ENCODE results near the gene RNASE1.

DNA sequence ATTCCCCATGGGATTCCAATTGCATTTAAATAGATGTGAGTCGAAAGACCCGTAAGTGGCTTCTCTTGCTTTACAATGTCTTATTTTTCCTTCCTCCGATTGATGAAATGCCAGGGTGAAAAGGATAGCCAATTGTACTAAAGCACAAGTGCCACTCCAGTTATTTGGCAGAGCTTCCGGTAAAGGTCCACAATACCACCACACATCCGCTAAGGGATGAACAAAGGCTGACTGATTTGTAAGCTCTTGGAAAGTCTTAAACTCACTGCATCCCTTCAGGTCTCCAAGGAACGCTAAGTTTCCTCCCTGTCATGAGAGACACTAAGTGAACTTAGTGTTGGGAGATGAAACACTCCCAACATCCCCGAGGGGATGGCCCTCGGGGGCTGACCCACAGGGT is 21.2 kb upstream of the RNASE1 start:
- TF ChIP-seq, protein P1, sequence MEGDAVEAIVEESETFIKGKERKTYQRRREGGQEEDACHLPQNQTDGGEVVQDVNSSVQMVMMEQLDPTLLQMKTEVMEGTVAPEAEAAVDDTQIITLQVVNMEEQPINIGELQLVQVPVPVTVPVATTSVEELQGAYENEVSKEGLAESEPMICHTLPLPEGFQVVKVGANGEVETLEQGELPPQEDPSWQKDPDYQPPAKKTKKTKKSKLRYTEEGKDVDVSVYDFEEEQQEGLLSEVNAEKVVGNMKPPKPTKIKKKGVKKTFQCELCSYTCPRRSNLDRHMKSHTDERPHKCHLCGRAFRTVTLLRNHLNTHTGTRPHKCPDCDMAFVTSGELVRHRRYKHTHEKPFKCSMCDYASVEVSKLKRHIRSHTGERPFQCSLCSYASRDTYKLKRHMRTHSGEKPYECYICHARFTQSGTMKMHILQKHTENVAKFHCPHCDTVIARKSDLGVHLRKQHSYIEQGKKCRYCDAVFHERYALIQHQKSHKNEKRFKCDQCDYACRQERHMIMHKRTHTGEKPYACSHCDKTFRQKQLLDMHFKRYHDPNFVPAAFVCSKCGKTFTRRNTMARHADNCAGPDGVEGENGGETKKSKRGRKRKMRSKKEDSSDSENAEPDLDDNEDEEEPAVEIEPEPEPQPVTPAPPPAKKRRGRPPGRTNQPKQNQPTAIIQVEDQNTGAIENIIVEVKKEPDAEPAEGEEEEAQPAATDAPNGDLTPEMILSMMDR (IDR thresholded peaks at IDR 0.05; ENCODE audit: insufficient read depth, low read length, poor library complexity, severe bottlenecking): no peak
- TF ChIP-seq EZH2phosphoT487 (conservative IDR thresholded peaks at IDR 0.05; ENCODE audit: low read length): no peak
